Measurements from ENCODE around the gene SNX10.
"Not testable (repeated sequence)": the region's sequence is repeated elsewhere in the genome, so short reads cannot be mapped to it uniquely, and the experiment has no call there.

The SNX10 gene

GRCh38 chr7:26291699-26292538 is at the start of gene SNX10:
Gene SNX10 (plus strand): TSS chr7:26291862. CDS start chr7:26346443, 54,581 bp downstream.
- CTCF ChIA-PET, result interaction anchor here (0.7 kb wide), 1 partner anchor 1369 kb away, joined by 3 read pairs; no protein-coding TSS in a partner anchor
- H3K27ac ChIP-seq, result no peak within 1 kb of the TSS
- peak; percentile 41 for DNase-seq (ENCODE audit: low spot score)
- TF ChIP-seq CTCF (conservative IDR thresholded peaks at IDR 0.05; ENCODE audit: low read depth), result peak; percentile 34
- POLR2A ChIA-PET (ENCODE audit: low non-redundant PET), result no interaction called here

- no peak overlapping the region for H3K27ac ChIP-seq
- ChIA-PET POLR2A (ENCODE audit: low non-redundant PET) (no interaction called here), CTCF (no interaction called here)
- DNase-seq (ENCODE audit: low spot score), result no peak
- TF ChIP-seq CTCF (conservative IDR thresholded peaks at IDR 0.05; ENCODE audit: low read depth), result no peak
Measured at GRCh38 chr7:26245150-26245549, 46.5 kb upstream of the SNX10 start.

GRCh38 chr7:26250239-26250638 is 41.4 kb upstream of the SNX10 start:
- POLR2A ChIA-PET (ENCODE audit: low non-redundant PET), result no interaction called here
- no peak overlapping the region for H3K27ac ChIP-seq
- DNase-seq (ENCODE audit: low spot score), result no peak
- CTCF ChIA-PET, result no interaction called here
- TF ChIP-seq CTCF (conservative IDR thresholded peaks at IDR 0.05; ENCODE audit: low read depth), result no peak

GRCh38 chr7:26261866-26262265 is 29.8 kb upstream of the SNX10 start:
- CTCF ChIA-PET; POLR2A ChIA-PET (ENCODE audit: low non-redundant PET); H3K27ac ChIP-seq; DNase-seq (ENCODE audit: low spot score): not testable (repeated sequence)

GRCh38 chr7:26265065-26265464 is 26.6 kb upstream of the SNX10 start:
- no peak overlapping the region for H3K27ac ChIP-seq
- no peak for TF ChIP-seq CTCF (conservative IDR thresholded peaks at IDR 0.05; ENCODE audit: low read depth)
- ChIA-PET POLR2A (ENCODE audit: low non-redundant PET) (no interaction called here), CTCF (no interaction called here)
- peak; percentile 12 for DNase-seq (ENCODE audit: low spot score)

GRCh38 chr7:26265499-26266075 is 26.1 kb upstream of the SNX10 start:
- POLR2A ChIA-PET (ENCODE audit: low non-redundant PET), result no interaction called here
- no peak for TF ChIP-seq CTCF (conservative IDR thresholded peaks at IDR 0.05; ENCODE audit: low read depth)
- CTCF ChIA-PET, result interaction anchor here (0.5 kb wide), 1 partner anchor 100 kb away, joined by 3 read pairs; no protein-coding TSS in a partner anchor
- no peak overlapping the region for H3K27ac ChIP-seq
- DNase-seq (ENCODE audit: low spot score), result no peak
